ENCODE measurements around the gene SYTL3.
"Not testable (repeated sequence)": the region's sequence is repeated elsewhere in the genome, so short reads cannot be mapped to it uniquely, and the experiment has no call there.

Gene SYTL3

GRCh38 chr6:158778005-158778527, 128.2 kb downstream of the SYTL3 start:
- FAIRE-seq = no peak

- FAIRE-seq = no peak
Measured at GRCh38 chr6:158780246-158780884, 130.5 kb downstream of the SYTL3 start.

- FAIRE-seq = no peak
Measured at GRCh38 chr6:158780988-158781691, 131.3 kb downstream of the SYTL3 start.

- no peak for FAIRE-seq
Measured at GRCh38 chr6:158781692-158782373, 132.0 kb downstream of the SYTL3 start.

GRCh38 chr6:158782432-158783166, 132.7 kb downstream of the SYTL3 start:
- no peak for FAIRE-seq

- no peak for FAIRE-seq
Measured at GRCh38 chr6:158783167-158783450, 133.3 kb downstream of the SYTL3 start.

GRCh38 chr6:158783851-158784250, 134.0 kb downstream of the SYTL3 start:
- no peak for FAIRE-seq

GRCh38 chr6:158784505-158784904, 134.7 kb downstream of the SYTL3 start:
- FAIRE-seq = no peak

- FAIRE-seq = no peak
Measured at GRCh38 chr6:158785036-158785435, 135.2 kb downstream of the SYTL3 start.

- no peak for FAIRE-seq
Measured at GRCh38 chr6:158786645-158787304, 136.9 kb downstream of the SYTL3 start.

- FAIRE-seq = no peak
Measured at GRCh38 chr6:158787395-158787794, 137.5 kb downstream of the SYTL3 start.

GRCh38 chr6:158789115-158789917, 139.5 kb downstream of the SYTL3 start:
- FAIRE-seq = no peak

GRCh38 chr6:158791274-158791855, 141.5 kb downstream of the SYTL3 start:
- no peak for FAIRE-seq

GRCh38 chr6:158792505-158792904, 142.7 kb downstream of the SYTL3 start:
- not testable (repeated sequence) for FAIRE-seq

GRCh38 chr6:158793432-158793831, 143.6 kb downstream of the SYTL3 start:
- FAIRE-seq = no peak

GRCh38 chr6:158795516-158795915, 145.7 kb downstream of the SYTL3 start:
- no peak for FAIRE-seq

GRCh38 chr6:158796353-158796752, 146.5 kb downstream of the SYTL3 start:
- FAIRE-seq = no peak

GRCh38 chr6:158797331-158798310, 147.8 kb downstream of the SYTL3 start:
- no peak for FAIRE-seq

- no peak for FAIRE-seq
Measured at GRCh38 chr6:158798311-158798710, 148.5 kb downstream of the SYTL3 start.
